Stimulated activated naive CD4-positive, alpha-beta T cell (primary cell): Measurements from ENCODE around the gene CHST13.
A peak's percentile ranks its signal among the peaks of the same experiment; 100 is the strongest.

Experiments used
- DNase-seq, 6 experiments: peaks; one replicate each; lab custom pipeline; 2025; lab: John Stamatoyannopoulos, UW

Gene CHST13, protein sequence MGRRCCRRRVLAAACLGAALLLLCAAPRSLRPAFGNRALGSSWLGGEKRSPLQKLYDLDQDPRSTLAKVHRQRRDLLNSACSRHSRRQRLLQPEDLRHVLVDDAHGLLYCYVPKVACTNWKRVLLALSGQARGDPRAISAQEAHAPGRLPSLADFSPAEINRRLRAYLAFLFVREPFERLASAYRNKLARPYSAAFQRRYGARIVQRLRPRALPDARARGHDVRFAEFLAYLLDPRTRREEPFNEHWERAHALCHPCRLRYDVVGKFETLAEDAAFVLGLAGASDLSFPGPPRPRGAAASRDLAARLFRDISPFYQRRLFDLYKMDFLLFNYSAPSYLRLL

DNA sequence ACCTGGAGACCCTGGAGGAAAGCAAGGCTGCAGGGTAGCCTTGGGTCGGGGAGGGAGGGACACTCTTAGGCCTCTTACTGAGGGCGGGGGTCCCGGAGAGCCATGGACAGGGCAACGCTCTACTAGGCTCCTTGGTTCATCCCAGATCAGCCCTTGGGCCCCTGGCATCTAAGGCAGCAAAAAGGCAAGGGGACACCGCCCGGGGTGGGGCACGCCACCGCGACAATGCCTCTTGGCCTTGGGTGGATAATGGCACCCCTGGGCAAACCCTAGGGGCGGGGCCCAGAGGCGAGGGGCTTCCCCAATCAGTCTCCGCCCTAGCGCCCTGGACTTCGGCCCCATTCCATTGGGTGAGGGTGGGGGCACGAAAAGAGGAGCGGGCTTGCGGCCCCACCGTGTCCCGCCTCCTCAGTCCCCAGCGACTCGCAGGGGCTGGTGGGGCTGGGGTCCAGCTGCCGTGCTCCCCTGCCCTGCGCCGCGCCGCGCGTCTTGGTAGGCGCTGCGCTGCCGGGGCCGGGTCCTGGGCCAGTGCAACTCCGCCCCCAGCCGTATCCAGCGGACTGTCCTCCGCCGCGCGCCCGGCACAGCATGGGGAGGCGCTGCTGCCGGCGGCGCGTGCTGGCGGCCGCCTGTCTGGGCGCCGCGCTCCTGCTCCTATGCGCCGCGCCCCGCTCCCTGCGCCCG lies at the start of gene CHST13:
Gene CHST13, plus strand, starts transcription at position 411 of the 684 bp plus-strand sequence. Its CDS starts 178 bp downstream, at position 589.
- DNase-seq, result no peak

DNA sequence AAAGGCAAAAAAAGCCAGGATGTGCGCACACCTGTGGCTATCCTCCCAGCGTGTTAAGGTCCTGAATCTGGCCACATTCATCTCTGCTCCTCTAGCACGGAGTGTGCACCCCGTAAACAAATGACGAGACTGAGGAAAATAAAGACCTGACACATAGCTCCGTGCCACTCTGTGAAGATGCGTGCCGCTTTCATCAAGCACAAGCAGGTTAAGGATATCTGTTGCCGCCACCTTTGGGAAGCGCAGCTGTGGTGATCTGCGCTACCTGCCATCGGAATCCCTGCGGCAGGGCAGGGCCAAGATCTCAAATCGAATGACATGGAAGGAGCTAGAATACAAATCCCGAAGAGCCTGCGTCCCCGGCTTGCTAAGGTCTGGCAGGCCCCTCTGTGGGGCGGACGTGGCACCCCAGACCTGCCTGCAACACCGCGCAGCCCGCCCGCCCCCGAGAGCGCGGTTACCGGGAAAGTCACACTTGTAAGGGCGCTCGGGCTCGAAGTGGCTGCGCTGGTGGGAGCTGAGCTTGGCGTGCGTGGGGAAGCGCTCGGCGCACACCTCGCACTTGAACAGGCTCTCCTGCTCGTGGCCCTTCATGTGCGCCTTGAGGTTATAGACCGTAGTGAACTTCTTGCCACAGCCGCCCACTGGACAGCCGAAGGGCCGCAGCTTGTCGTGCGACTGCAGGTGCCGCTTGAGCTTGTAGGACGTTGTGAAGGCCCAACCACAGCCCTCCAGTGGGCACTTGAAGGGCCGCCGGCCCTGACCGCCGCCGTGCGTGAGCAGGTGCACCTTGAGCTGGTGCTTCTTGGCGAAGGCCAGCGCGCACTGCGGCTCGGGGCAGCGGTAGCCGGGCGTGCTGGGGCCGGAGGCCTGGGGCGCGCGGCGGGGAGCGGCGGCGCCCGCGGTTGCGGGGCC lies 49.2 kb upstream of the CHST13 start:
- peak in 4 of 6 experiments; percentile 34 to 52 (median 42) for DNase-seq

DNA sequence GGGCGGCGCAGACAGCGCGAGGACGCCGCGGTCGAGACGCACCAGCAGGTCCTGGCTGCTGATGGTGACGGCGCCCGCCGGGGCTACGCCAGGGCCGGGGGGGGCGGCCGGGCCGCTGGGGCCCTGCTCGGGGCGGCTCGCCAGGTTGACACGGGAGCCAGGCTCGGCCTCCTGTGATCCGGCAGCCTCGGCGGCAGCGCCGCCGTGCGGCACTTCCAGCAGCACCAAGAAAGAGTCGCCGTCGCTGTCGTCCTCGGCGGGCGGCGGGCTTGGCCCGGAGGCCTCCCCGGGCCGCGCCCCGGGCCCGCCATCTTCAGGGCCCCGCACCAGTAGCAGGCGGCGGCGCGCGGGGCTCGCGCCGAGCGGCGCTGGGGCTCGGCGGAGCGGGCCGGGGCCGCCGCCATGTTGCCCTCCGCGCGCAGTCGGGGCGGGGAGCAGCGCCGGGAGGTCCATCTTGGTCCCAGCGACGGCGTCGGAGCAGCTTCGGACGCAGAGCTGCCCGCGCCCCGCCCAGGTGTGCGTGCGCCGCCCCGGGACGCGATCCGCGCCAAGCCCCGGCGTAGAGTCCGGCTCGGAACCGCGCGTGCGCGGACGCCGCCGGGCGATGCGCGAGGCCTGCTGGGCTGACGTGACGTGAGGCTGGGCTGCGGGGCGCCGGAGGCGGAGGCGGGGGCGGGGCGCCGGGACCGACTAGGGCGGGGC lies 48.4 kb upstream of the CHST13 start, which contains the start of gene ZXDC:
Gene ZXDC, minus strand, starts transcription at position 479 of the 702 bp plus-strand sequence. Its CDS starts 26 bp downstream, at position 453.
- DNase-seq, result peak; percentile 86 to 91 (median 88)

DNA sequence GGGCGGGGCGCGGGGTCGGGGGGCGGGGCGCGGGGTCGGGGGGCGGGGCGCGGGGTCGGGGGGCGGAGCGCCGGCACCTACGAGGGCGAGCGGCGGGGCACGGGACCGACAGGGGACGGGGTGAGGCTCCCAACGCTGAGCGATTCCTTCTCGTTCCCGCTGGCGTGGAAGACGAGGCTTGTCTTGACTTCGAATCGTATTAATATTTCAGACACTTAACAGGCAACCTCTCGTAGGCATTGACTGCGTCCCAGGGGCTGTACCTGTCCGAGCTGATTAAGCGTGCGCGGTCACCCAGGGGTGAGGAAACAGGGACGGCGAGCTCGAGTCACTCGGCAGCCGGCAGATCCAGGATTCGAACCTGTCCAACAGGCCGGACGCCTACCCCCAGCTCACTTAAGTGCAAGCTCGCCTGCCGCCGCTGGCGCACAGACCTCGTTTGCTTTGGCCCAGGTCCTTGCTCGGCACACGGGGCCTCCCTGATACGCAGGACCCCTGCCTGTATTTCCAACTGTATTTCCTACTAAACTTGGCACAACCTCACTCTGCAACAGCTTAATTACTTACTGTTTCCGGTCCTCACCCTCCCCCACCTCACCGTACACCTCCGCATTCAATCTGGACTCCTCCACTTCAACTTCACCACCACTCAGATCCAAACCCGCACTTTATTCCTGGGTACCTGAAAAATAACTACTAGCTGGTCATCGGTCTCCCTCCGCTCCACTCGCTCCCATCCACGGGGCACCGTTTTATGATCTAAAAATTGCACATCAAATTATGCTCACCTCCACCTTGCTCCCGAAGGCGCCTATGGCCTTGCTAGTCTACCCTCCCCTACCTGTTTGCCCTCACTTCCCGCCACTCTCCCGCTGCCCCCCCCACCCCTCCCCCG lies 47.5 kb upstream of the CHST13 start:
- peak in 3 of 6 experiments; percentile 44 to 87 (median 85) for DNase-seq

DNA sequence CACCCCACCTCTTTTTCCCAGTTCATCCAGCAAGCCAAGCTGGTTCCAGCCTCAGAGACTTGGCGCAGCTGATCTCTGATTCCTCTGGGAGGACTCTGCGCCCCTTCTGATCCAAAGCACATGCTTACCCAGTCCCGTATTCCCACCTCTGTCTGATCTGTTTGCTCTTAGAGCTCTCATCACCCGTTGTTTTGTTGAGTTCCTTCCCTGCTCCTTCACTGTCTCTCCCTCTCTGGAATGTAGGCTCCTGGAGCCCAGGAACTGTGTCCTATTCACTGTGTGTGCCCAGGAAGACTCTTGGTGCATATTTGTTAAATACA lies 46.9 kb upstream of the CHST13 start:
- no peak for DNase-seq

DNA sequence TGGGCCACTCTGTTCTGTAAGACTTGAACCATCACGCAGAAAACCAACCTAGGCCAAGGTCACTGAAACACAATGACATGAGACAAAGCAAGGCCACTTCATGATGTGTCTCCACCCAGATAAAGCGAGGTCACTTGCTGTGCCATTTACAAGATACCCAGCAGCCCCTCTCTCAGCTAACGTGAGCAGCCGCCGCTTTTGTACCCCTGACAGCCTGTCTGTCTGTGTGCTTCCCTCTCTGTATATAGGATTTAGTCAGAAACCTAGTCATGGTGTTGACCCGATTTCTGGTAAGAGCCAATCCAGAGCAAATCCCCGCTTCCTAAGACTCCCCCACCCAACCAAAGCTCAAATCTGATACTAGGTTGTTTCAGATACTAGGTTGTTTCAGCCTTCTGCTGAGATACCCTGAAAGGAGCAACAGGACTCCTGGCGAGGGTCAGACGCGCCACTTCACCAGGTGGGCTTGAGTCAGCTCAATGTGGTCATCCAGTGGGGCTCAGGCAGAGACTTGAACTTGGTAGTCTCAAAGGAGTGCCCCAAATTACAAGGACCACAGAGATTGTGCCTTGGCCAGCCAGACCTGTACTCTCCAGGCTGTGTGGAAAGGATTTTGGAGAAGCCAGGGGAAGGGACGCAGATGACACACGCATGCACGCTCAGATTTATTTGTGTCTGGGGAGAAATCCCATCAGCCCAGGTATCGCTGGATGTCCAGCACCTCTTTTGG lies 45.2 kb upstream of the CHST13 start:
- no peak for DNase-seq

DNA sequence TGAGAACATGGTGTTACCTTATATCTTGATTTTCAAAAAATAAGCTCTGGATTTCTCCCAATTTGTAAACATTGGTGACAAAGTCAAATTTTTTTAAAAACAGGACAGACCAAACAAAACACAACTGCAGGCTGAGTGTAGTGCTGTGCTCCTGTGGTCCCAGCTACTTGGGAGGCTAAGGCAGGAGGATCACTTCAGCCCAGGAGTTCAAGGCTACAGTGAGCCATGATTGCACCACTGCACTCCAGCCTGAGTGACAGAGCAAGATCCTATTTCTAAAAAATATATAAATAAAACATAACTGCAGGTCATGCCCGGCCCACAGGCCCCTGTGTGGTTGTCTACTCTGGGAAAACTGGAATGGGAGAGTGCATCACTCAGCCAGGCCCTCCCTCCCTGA lies 44.3 kb upstream of the CHST13 start:
- no peak for DNase-seq

DNA sequence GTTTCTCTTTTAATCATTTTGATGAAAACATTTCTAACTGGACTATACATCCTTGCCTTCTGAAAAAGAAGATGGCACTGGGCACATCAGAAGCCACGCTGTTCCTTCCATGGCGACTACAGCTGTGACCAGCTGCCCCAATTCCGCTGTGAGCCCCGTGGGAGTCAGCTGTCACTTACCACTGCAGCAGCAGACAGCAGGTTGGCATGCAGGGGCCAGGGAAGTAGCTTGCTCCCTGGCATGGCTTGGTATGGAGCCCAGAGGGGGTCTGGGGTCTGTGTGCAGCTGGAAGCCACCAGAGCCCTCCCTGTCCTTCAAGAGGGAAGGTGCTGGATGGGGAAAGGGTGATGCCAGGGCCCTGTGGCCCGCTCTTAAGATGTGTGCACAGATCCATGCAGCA lies 43.7 kb upstream of the CHST13 start:
- no peak for DNase-seq

DNA sequence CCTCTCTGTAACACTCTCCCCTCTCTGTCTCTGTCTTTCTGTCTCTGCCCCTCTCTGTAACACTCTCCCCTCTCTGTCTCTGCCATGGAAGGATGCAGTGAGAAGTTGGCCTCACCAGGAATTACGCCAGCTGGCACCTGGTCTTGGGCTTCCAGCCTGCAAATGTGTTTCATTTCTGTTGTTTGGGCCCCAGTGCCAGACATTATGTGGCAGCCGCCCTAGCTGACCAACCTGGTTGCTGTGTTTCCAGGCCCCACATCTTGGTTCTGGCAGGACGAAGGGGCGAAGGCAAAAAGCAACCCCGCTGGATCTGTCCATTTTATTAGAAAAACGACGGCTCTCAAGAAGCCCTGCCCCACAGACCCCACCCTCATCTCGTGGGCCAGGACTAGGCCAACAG lies 43.1 kb upstream of the CHST13 start:
- DNase-seq, result no peak

DNA sequence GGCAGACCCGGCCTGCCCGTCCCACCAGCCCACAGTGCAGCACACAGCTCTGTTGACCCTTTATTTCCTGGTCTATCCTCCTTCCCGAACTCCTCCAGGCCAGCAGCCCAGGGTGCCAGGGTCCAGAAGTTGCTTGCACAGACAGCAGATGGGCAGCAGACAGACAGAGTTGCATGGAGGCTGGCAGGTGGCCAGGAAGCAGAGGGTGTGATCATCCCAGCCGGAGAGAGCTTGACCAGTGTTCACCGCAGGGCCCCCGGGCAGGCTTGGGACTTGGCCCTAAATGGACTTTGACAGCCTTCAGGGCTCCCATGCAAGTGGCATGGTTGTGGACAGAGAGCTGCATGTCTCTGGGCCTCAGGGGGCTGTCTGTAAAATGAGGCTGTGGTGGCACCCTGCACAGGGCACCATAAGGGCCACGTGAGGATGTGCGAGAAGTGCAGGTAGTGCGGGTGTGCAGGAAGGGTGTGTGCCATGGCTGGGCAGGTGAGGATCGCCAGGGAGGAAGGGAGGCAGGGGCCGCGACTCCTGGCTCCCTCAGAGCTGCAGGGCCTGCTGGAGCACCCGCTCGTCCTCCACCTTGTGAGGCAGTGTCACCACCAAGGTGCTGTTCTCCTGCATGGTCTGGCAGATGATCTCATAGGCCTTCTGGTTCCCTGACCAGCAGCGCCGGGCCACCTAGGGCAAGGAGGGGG lies 42.0 kb upstream of the CHST13 start:
- no peak for DNase-seq

DNA sequence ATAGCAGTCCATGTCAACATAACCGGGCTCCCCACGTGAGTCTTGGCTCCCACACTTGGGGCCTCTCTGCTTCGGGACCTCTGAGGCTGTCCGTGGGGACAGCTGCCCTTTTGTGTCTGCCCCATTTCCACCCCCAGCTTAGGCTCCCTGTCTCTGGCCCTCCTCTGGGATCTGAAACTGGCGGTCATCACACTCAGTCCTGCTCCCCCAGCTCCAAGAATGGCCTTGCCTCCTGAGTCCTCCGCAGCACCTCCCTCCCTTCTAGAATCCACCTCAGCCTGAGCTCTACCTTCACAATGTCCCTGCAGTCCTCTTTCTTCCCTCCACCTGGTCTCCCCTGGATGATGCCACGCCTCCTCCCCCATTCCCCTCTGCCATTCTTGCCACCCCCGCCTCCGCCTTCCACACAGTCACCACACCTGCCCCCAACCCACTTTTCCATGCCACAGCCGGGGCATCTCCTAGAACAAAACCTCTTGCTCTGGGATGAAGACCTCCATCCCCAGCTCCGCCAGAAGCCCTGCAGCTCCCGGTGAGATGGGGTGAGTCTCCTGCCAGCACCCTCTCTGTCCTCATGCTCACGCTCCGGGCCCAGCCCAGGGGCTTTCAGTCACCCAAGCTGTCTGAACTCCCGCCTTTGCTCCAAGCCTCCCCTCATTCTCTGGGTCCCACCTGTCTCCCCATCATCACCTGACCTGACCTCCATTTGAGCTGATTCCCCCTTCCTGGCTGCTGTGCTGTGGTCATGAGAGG lies 41.3 kb upstream of the CHST13 start:
- no peak for DNase-seq

DNA sequence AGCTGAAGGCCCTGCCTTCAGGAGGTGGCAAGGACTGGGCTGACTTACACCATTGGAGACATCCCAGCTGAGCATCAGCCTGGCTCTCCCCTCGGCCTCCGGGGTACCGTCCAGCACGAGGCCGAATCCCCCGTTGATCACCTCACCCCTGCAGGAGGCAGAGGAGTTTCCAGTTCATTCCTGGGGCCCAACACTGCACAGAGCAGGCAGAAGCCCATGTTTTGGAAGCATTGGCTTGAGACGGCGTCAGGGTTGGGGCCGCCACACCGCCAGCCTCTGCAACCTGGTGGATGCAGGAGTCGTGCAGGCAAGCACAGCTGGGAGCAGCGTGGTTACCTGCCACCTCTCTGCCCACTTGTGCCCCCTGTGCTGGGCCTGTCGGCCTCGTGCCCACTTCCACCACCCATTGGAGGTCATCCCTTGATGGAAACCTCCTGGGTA lies 40.6 kb upstream of the CHST13 start:
- DNase-seq, result no peak

DNA sequence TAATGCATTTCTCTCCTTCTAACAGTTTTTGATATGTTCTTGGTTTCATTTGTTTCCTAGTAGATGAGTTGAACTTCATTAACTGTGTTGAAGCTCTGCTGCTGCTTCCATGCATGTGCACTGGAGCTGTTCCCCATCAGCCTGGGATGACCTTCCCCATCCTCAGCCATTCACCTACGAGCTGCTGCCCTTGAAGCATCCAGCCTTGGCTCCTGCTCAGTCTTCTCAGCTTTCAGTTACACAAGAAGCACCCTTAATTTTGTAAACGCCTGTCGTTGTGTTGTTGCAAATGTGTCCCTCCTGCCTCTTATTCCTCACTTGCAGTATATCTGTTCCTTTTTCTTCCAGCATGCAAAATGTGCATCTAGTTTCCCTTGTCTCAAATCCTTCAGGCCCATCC lies 39.8 kb upstream of the CHST13 start:
- DNase-seq, result no peak

DNA sequence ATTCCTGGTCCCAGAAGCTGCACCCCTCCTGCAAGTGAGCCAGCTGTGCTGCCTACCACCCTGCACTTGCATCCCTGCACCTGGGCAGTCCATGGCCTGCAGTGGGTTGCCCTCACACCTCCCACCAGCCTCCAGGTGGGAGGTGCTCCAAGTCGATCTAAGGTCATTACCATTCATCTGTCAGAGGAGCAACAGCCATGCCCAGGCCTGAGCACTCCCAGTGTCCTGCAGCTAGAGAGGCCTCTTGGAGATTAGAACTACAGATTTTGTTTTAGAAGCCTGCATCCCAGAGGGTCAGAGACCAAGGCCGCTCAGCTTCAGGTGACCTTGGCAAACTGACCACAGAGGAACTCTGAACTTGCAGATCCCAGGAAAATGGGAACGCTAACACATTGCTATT lies 39.3 kb upstream of the CHST13 start:
- no peak for DNase-seq

DNA sequence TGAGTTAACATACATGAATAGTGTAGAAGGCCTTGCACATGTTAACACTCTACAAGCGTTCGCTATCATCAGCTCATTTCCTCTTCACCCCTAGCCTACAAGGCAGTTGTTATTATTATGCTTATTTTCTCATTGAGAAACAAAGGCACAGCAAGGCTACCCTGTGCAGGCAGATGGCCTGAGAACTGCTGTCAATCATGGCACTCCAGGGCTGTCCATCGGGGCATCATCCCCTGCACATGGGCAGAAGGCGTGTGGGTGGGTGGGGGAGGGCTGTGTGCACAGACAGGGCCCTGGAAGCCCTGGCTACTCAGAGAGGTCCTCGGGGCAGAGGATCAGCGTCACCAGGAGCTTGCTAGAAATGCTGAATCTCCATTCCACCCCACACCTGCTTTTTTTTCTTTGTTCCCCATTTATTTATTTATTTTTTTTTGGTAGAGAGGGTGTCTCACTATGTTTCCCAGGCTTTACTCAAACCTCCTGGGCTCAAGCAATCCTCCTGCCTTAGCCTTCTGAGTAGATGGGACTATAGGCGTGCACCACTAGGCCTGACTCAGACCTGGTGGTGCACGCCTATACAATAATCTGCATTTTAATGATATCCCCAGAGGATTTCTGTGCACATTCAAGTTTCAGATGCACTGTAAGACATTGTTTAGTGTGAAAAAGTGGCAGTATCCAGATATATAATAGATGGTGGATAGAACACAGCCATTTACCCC lies 38.6 kb upstream of the CHST13 start:
- no peak for DNase-seq

DNA sequence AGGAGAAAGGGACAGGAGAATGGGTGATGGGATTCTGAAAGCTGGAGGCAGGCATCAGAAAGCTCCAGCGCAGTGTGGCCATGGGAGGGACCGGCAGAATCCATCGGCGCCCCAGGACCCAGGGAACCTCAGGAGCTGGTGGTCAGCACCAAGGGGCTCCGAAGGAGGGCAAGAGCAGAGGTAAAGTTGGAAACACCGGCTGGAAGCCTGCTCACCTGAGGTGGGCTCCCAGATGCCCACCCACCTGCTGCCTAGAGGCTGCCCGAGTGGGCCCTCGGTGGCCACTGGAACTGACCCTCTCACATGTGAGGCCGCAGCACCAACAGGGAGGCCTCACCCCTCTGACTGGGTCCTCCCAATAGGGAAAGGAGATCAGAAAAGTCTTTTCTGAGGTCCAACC lies 38.0 kb upstream of the CHST13 start:
- DNase-seq, result no peak

DNA sequence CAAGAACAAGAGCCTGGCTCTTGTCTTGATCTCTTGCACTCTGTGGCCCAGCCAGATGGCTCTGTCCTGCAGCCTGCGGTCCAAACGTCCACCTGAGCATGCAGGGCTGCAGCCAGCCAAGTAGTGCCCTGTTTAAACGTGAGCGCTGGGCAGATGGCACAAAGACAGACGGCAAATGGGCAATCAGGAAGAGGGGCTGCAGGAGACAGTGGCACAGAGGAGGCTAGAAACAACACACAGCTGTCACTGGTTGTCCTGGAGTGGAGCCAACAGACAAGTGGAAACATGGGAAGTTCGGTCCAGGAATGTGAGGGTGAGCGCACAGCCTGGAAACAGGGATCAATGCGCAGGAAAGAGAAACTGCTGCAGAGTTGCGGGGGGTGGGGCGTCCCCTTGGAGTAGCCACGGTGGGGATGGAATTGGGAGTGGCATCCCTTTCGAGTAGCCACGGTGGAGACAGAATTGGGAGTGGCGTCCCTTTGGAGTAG lies 37.6 kb upstream of the CHST13 start:
- DNase-seq, result no peak
